Ecto neural progenitor cell (in vitro differentiated cells): ENCODE results near the gene PTBP1.

Source experiments
- DNase-seq: peaks from one replicate; pipeline ENCODE4 v3.0.0-alpha.2; 2018; ENCODE audit warnings: low spot score

Gene PTBP1

GRCh38 chr19:797528-798414 lies 519 bp downstream of the PTBP1 start:
- peak; percentile 92 for DNase-seq

GRCh38 chr19:798415-799075 lies 1.3 kb downstream of the PTBP1 start:
- DNase-seq, result no peak

GRCh38 chr19:799076-799881 lies 2.0 kb downstream of the PTBP1 start:
- peak; percentile 70 for DNase-seq

GRCh38 chr19:800360-801029 lies 3.2 kb downstream of the PTBP1 start:
- DNase-seq, result no peak

- no peak for DNase-seq
These were observed 4.0 kb downstream of the PTBP1 start for GRCh38 chr19:801030-801860.

- no peak for DNase-seq
These were observed 4.7 kb downstream of the PTBP1 start for GRCh38 chr19:801861-802497.

- no peak for DNase-seq
These were observed 5.3 kb downstream of the PTBP1 start for GRCh38 chr19:802498-803098.

- DNase-seq, result no peak
These were observed 5.9 kb downstream of the PTBP1 start for GRCh38 chr19:803099-803561.

- DNase-seq, result no peak
These were observed 6.6 kb downstream of the PTBP1 start for GRCh38 chr19:803686-804418.

- no peak for DNase-seq
These were observed 7.3 kb downstream of the PTBP1 start for GRCh38 chr19:804419-805165.

GRCh38 chr19:805166-805551 lies 7.9 kb downstream of the PTBP1 start:
- DNase-seq, result no peak

GRCh38 chr19:805600-806550 lies 8.6 kb downstream of the PTBP1 start:
- DNase-seq, result no peak

- DNase-seq, result no peak
These were observed 9.7 kb downstream of the PTBP1 start for GRCh38 chr19:806815-807421.

GRCh38 chr19:807627-808422 lies 10.6 kb downstream of the PTBP1 start:
- DNase-seq, result no peak

GRCh38 chr19:808423-808775 lies 11.1 kb downstream of the PTBP1 start:
- DNase-seq, result no peak
